ENCODE data around the gene PIP5K1B.

DNA sequence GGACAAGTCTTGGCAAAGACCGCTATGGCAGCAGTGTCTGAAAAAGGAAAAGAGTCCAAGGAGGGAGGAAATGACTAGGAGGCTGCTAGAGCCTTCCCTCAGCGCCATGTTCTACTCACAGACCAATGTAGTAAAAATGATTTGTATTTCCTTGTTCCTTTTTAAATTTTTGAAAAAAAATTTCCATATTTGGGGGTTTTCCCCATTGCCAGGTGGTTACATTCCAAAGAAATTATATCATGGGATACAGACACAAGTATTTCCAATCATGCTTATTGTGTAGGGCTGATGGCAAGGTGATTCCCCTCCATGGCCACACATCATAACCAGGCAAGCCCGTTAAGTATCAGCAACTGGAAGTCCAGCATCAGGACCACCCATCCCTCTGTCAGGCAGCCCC is 138.2 kb downstream of the PIP5K1B start:
- TF ChIP-seq, protein P1, sequence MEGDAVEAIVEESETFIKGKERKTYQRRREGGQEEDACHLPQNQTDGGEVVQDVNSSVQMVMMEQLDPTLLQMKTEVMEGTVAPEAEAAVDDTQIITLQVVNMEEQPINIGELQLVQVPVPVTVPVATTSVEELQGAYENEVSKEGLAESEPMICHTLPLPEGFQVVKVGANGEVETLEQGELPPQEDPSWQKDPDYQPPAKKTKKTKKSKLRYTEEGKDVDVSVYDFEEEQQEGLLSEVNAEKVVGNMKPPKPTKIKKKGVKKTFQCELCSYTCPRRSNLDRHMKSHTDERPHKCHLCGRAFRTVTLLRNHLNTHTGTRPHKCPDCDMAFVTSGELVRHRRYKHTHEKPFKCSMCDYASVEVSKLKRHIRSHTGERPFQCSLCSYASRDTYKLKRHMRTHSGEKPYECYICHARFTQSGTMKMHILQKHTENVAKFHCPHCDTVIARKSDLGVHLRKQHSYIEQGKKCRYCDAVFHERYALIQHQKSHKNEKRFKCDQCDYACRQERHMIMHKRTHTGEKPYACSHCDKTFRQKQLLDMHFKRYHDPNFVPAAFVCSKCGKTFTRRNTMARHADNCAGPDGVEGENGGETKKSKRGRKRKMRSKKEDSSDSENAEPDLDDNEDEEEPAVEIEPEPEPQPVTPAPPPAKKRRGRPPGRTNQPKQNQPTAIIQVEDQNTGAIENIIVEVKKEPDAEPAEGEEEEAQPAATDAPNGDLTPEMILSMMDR (IDR thresholded peaks at IDR 0.05): no peak
- no peak for TF ChIP-seq POLR2A (IDR thresholded peaks at IDR 0.05)
- TF ChIP-seq POLR2AphosphoS5 (IDR thresholded peaks at IDR 0.05): no peak
- no peak for TF ChIP-seq EP300 (IDR thresholded peaks at IDR 0.05)

Measured in sigmoid colon (tissue), 4 donors.